Endothelial cell of umbilical vein (primary cell): Measurements from ENCODE around the gene BCAS4. TPM values are rescaled to one million over a fixed set of nuclear protein-coding genes. Genes with fewer than 3 reads are reported as not detected.

Experiments used
- BruUV-seq: library from RNA; stranded (reverse); fragments of 400-500 nt; replicated peaks from 2 replicates; lab custom pipeline; 2021; lab: Mats Ljungman, UMichigan
- CTCF ChIA-PET: fragments of 300-600, 350-600 bp; sonication (Branson Sonifier 250); formaldehyde crosslinking; loops from one replicate; lab custom pipeline; 2021; ENCODE audit warnings: antibody characterized with exemption, inconsistent platforms; lab: Charles Lee
- POLR2A ChIA-PET: fragments of 300-600, 350-600 bp; sonication (Branson Sonifier 250); formaldehyde crosslinking; loops from one replicate; lab custom pipeline; 2021; ENCODE audit warnings: antibody characterized with exemption, inconsistent platforms; lab: Charles Lee
- DNase-seq: peaks from one replicate; pipeline ENCODE4 v3.0.0-alpha.2; 2011; ENCODE audit warnings: low read depth, low spot score
- FAIRE-seq: peaks from 2 replicates; lab custom pipeline; 2011; peaks lifted over from hg19 to GRCh38; lab: Jason Lieb, UNC
- H2AFZ ChIP-seq: 2 replicates; pipeline ENCODE4 v1.6.0; 2012; ENCODE audit warnings: low read depth, low read length, control low read depth, inconsistent platforms
- H3K27ac ChIP-seq: 2 replicates; pipeline ENCODE4 v1.5.1; 2011; ENCODE audit warnings: low read depth, mild to moderate bottlenecking, control low read depth, low read length, moderate library complexity; ENCODE audit not compliant: insufficient read depth
- H3K27me3 ChIP-seq, 2 experiments: 2 replicates each; pipeline versions ENCODE4 v1.6.0 to v1.6.1; 2011; ENCODE audit warnings: low read length in 2 of 2, mixed read lengths in 1 of 2; ENCODE audit not compliant: control insufficient read depth in 2 of 2, insufficient read depth in 2 of 2
- H3K36me3 ChIP-seq, 2 experiments: 2 replicates in 1 of 2; 3 replicates in 1 of 2; pipeline ENCODE4 v1.5.1; 2011; ENCODE audit warnings: low read length in 2 of 2, mild to moderate bottlenecking in 1 of 2, moderate library complexity in 1 of 2; ENCODE audit not compliant: control insufficient read depth in 2 of 2, insufficient read depth in 2 of 2; ENCODE audit errors: extremely low read depth in 1 of 2
- H3K4me1 ChIP-seq: 3 replicates; pipeline ENCODE4 v1.5.1; 2011; ENCODE audit warnings: mild to moderate bottlenecking, low read length; ENCODE audit not compliant: control insufficient read depth, insufficient read depth; ENCODE audit errors: extremely low read depth
- H3K4me2 ChIP-seq: 2 replicates; pipeline ENCODE4 v1.6.1; 2011; ENCODE audit warnings: low read length, control low read depth, mixed read lengths; ENCODE audit not compliant: insufficient read depth
- H3K4me3 ChIP-seq, 3 experiments: fragments of 200-600 bp in 1 of 3; sonication (generic), shearing (Covaris generic) in 1 of 3; replicated peaks in 1 of 3; 2 replicates each; pipeline ENCODE4 v1.5.1; 2011 to 2016; ENCODE audit warnings: control low read depth in 3 of 3, low read length in 3 of 3, mild to moderate bottlenecking in 2 of 3, inconsistent platforms in 1 of 3, low read depth in 1 of 3, moderate library complexity in 1 of 3; ENCODE audit not compliant: insufficient read depth in 1 of 3
- H3K79me2 ChIP-seq: 2 replicates; pipeline ENCODE4 v1.6.0; 2012; ENCODE audit warnings: low read length, inconsistent platforms; ENCODE audit not compliant: control insufficient read depth, insufficient read depth
- H3K9ac ChIP-seq: replicated peaks from 2 replicates; pipeline ENCODE3; 2011; ENCODE audit warnings: low read length, control low read depth; ENCODE audit not compliant: insufficient read depth; ENCODE audit errors: extremely low read depth
- H3K9me1 ChIP-seq: replicated peaks from 3 replicates; pipeline ENCODE4 v1.6.0; 2011; ENCODE audit warnings: mild to moderate bottlenecking, low read length; ENCODE audit not compliant: control insufficient read depth, insufficient read depth; ENCODE audit errors: extremely low read depth
- H3K9me3 ChIP-seq: replicated peaks from 2 replicates; pipeline ENCODE4 v1.5.1; 2012; ENCODE audit warnings: low read length, inconsistent platforms; ENCODE audit not compliant: control insufficient read depth, insufficient read depth
- H4K20me1 ChIP-seq: replicated peaks from 2 replicates; pipeline ENCODE3; 2011; ENCODE audit warnings: mild to moderate bottlenecking, low read length; ENCODE audit not compliant: control insufficient read depth, insufficient read depth; ENCODE audit errors: extremely low read depth
- EZH2 ChIP-seq: IDR thresholded peaks from 2 replicates; pipeline ENCODE4 v1.6.1; 2012; ENCODE audit warnings: borderline replicate concordance, low read depth, mild to moderate bottlenecking, moderate library complexity, low read length, inconsistent platforms; ENCODE audit not compliant: severe bottlenecking
- FOS ChIP-seq: IDR thresholded peaks from 2 replicates; pipeline ENCODE4 v1.6.1; 2011; ENCODE audit warnings: mild to moderate bottlenecking, low read length, moderate library complexity, borderline replicate concordance; ENCODE audit not compliant: insufficient read depth
- GATA2 ChIP-seq: IDR thresholded peaks from 2 replicates; pipeline ENCODE4 v1.7.0; 2011; ENCODE audit warnings: low read depth, mild to moderate bottlenecking, moderate library complexity, mixed read lengths, low read length; ENCODE audit not compliant: insufficient read length, insufficient read depth
- JUN ChIP-seq: IDR thresholded peaks from 2 replicates; pipeline ENCODE4 v1.6.1; 2011; ENCODE audit warnings: borderline replicate concordance, low read depth; ENCODE audit not compliant: insufficient read length, insufficient read depth
- MYC ChIP-seq: IDR thresholded peaks from one replicate; pipeline ENCODE4 v1.6.1; 2011; ENCODE audit warnings: mild to moderate bottlenecking, low read depth, low read length
- POLR2A ChIP-seq: IDR thresholded peaks from 2 replicates; pipeline ENCODE4 v1.6.1; 2012; ENCODE audit warnings: low read depth, mild to moderate bottlenecking, control low read depth, low read length
- POLR2AphosphoS5 ChIP-seq: IDR thresholded peaks from 2 replicates; pipeline ENCODE4 v1.6.1; 2012; ENCODE audit warnings: low read depth, mild to moderate bottlenecking, control low read depth, low read length, moderate library complexity; ENCODE audit not compliant: insufficient read depth
- dilution Hi-C: fragments of 300-500 bp; cut with MboI; formaldehyde crosslinking; loops from one replicate; pipeline ENCODE4 v1.15.0; 2019; ENCODE audit warnings: low sequenced_read_pairs; ENCODE audit not compliant: extremely low pct_ligation_motif_present
- intact Hi-C: fragments of 100-400 bp; cut with micrococcal nuclease; formaldehyde crosslinking; loops from one replicate; pipeline ENCODE4 v1.10.0; 2022
- polyA plus RNA-seq, 4 experiments: library from polyadenylated mRNA; depleted of rRNA in 3 of 4; stranded (reverse) in 3 of 4; unstranded in 1 of 4; fragments of >200 nt; gene quantifications; 2 replicates each; pipeline versions ENCODE4 v1.2.1 to v1.2.3, GENCODE V29; 2011 to 2012; ENCODE audit warnings: missing spikeins in 1 of 4
- total RNA-seq: library from RNA; stranded (reverse); gene quantifications from 2 replicates; pipeline ENCODE4 v1.2.3, GENCODE V29; 2021
- TF ChIP-seq, protein P1 (sequence below), 2 donors: IDR thresholded peaks; 1 replicate in 1 of 2; 2 replicates in 1 of 2; pipeline ENCODE4 v1.5.1; 2011; ENCODE audit warnings: low read length in 2 of 2, mild to moderate bottlenecking in 2 of 2, moderate library complexity in 2 of 2, control low read depth in 1 of 2, inconsistent platforms in 1 of 2, low read depth in 1 of 2; ENCODE audit not compliant: insufficient read depth in 1 of 2; ENCODE audit errors: extremely low read depth in 1 of 2
- TF ChIP-seq, protein P2 (sequence below): IDR thresholded peaks from 2 replicates; pipeline ENCODE4 v1.6.1; 2011; ENCODE audit not compliant: insufficient read depth, insufficient read length

BCAS4 gene
- total and polyA plus RNA-seq, 2 donors (not counting 3 experiments of a cell fraction or from before 2014, with no cell fraction given): 1.0 to 1.5 TPM

DNA sequence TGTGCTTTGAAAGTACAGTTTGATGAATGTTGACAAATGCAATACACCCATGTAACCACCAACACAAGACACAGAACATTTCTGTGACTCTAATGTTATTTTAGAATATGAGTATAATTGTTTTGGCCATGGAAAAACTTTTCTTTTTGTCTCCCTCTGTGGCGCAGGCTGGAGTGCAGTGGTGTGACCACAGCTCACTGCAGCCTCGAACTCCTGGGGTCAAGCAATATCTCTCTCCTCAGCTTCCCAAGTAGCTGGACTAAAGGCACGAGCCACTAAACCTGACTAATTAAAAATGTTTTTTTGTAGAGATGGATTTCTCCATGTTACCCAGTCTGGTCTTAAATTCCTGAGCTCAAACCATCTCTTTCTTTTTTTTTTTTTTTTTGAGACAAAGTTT is 20.3 kb upstream of the BCAS4 start:
- dilution Hi-C loops: no loop called here
- DNase-seq (no peak), FAIRE-seq (no peak)
- Histone ChIP-seq H3K4me3 (no peak overlapping the region), H3K79me2 (no peaks in the 10 kb centered on the region), H3K4me1 (no peaks in the 10 kb centered on the region), H3K27ac (no peak overlapping the region), H2AFZ (no peak overlapping the region), H3K27me3 (peaks cover 0 to 3% of the 10 kb centered on the region in 2 experiments), H3K9me3 (no peaks in the 10 kb centered on the region), H3K9ac (no peak overlapping the region), H3K36me3 (no peaks in the 10 kb centered on the region), H3K4me2 (no peak overlapping the region), H3K9me1 (no peaks in the 10 kb centered on the region), H4K20me1 (no peaks in the 10 kb centered on the region)
- ChIA-PET POLR2A (no interaction called here), CTCF (interaction anchor here (0.7 to 2.1 kb wide), 5 partner anchors 16 to 1348 kb away, joined by 3 to 12 read pairs (median 3); partner anchors contain the start of gene BCAS4)
- TF ChIP-seq, protein P1, sequence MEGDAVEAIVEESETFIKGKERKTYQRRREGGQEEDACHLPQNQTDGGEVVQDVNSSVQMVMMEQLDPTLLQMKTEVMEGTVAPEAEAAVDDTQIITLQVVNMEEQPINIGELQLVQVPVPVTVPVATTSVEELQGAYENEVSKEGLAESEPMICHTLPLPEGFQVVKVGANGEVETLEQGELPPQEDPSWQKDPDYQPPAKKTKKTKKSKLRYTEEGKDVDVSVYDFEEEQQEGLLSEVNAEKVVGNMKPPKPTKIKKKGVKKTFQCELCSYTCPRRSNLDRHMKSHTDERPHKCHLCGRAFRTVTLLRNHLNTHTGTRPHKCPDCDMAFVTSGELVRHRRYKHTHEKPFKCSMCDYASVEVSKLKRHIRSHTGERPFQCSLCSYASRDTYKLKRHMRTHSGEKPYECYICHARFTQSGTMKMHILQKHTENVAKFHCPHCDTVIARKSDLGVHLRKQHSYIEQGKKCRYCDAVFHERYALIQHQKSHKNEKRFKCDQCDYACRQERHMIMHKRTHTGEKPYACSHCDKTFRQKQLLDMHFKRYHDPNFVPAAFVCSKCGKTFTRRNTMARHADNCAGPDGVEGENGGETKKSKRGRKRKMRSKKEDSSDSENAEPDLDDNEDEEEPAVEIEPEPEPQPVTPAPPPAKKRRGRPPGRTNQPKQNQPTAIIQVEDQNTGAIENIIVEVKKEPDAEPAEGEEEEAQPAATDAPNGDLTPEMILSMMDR (IDR thresholded peaks at IDR 0.05; ENCODE audit: extremely low read depth in 1 of 2, insufficient read depth in 1 of 2, low read depth in 1 of 2, low read length in 2 of 2): no peak
- TF ChIP-seq POLR2A (no peak), MYC (no peak), EZH2 (no peak)
- no TSS peak for BruUV-seq
- intact Hi-C loops: no loop called here

GRCh38 chr20:50776122-50776817 is 18.6 kb upstream of the BCAS4 start:
- CTCF ChIA-PET: interaction anchor here (0.7 to 1.5 kb wide), 3 partner anchors 11 to 26 kb away, joined by 3 to 4 read pairs (median 4); no protein-coding TSS in a partner anchor
- no peak for TF ChIP-seq EZH2
- TF ChIP-seq FOS: no peak
- TF ChIP-seq, protein P2, sequence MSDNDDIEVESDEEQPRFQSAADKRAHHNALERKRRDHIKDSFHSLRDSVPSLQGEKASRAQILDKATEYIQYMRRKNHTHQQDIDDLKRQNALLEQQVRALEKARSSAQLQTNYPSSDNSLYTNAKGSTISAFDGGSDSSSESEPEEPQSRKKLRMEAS: no peak
- no peak for TF ChIP-seq MYC
- no peak for TF ChIP-seq JUN
- TF ChIP-seq POLR2AphosphoS5: no peak
- no peak for TF ChIP-seq POLR2A
- TF ChIP-seq, protein P1 (IDR thresholded peaks at IDR 0.05; ENCODE audit: extremely low read depth in 1 of 2, insufficient read depth in 1 of 2, low read depth in 1 of 2, low read length in 2 of 2): no peak
- TF ChIP-seq GATA2: no peak
- no peaks in the 10 kb centered on the region for H3K9me1 ChIP-seq
- no peaks in the 10 kb centered on the region for H3K79me2 ChIP-seq
- dilution Hi-C loops: no loop called here
- no peaks in the 10 kb centered on the region for H3K36me3 ChIP-seq
- FAIRE-seq (no peak), DNase-seq (no peak)
- POLR2A ChIA-PET: no interaction called here
- no peaks in the 10 kb centered on the region for H3K9me3 ChIP-seq
- intact Hi-C loops: no loop called here
- no peak overlapping the region for H3K4me3 ChIP-seq
- BruUV-seq: no TSS peak
- H3K4me2 ChIP-seq: no peak overlapping the region
- no peak overlapping the region for H3K9ac ChIP-seq
- no peaks in the 10 kb centered on the region for H4K20me1 ChIP-seq
- no peaks in the 10 kb centered on the region for H3K4me1 ChIP-seq
- H3K27me3 ChIP-seq: peaks cover 3% of the 10 kb centered on the region in 2 experiments
- no peak overlapping the region for H3K27ac ChIP-seq
- H2AFZ ChIP-seq: no peak overlapping the region
